ENCODE measurements around the gene TFDP2.
A peak's percentile ranks its signal among the peaks of the same experiment; 100 is the strongest.
"Not testable (repeated sequence)": the region's sequence is repeated elsewhere in the genome, so short reads cannot be mapped to it uniquely, and the experiment has no call there.

TFDP2 gene

GRCh38 chr3:142148792-142149672, at the start of gene TFDP2:
Gene TFDP2 (minus strand): TSS chr3:142149544. CDS start chr3:142101749, 47,795 bp downstream.
- peak; percentile 85 for DNase-seq (ENCODE audit: low spot score)

DNA sequence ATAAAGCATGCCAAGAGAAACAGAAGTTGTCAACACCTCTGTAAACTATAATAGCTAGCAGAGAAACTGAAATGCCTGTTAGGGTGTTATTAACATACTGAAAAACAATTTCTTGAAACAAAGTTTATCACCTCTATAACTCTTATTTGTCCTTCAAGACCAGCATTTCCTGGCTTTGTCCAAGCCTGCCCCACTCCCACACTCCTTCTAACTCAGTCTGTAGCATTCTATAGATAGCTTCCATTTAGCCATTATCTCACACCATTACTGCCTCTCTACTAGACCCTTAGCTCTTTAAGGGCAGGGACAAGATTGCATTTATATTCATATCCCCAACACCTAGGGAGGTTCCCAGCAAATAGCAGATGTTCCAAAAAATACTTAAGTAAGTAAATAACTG, 39.5 kb upstream of the TFDP2 start:
- DNase-seq (ENCODE audit: low spot score), result no peak

- DNase-seq (ENCODE audit: low spot score), result peak; percentile 22
Observed at GRCh38 chr3:142180761-142181362, 31.5 kb upstream of the TFDP2 start.

DNA sequence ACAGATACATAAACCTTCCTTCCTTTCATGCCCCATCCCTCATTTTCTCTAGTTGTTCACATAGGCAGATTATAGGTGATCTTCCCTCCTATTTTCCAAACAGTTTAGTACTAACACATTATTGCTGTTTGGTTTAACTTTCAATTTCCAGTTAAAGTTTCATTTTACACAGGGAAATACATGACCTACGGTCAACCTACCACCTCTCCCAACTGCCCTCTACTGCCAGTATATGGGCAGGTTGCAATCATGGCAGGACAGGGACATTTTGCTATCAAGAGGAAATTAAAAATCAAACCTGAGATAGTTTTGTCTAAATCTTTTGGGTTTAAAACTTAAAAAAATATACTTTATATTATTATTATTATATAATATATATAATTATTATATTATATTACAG, 26.1 kb upstream of the TFDP2 start:
- DNase-seq (ENCODE audit: low spot score), result no peak

- DNase-seq (ENCODE audit: low spot score), result no peak
Observed at GRCh38 chr3:142174559-142174958, 25.2 kb upstream of the TFDP2 start.

GRCh38 chr3:142168514-142168913, 19.2 kb upstream of the TFDP2 start:
- no peak for DNase-seq (ENCODE audit: low spot score)

DNA sequence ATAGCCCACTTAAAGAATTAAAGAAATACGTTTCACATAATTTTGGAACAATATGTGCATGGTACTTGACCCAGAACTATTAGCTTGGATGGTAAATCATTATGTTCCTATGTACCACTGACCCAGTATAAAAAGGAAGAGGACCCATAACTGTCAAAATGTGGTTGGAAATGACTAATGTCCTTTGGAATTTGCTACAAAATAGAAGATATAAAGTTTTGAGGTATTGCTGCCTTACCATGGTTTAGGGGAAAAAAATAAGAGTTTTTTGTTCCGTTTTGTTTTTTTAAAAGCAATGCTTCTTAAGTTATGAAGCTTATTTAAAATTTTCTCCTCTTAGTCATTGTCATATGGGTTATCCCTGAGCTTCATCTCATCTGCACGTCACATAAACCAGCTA, 15.8 kb upstream of the TFDP2 start:
- no peak for DNase-seq (ENCODE audit: low spot score)

- DNase-seq (ENCODE audit: low spot score), result no peak
Observed at GRCh38 chr3:142159083-142159740, 9.9 kb upstream of the TFDP2 start.

GRCh38 chr3:142154186-142154585, 4.8 kb upstream of the TFDP2 start:
- DNase-seq (ENCODE audit: low spot score), result no peak

DNA sequence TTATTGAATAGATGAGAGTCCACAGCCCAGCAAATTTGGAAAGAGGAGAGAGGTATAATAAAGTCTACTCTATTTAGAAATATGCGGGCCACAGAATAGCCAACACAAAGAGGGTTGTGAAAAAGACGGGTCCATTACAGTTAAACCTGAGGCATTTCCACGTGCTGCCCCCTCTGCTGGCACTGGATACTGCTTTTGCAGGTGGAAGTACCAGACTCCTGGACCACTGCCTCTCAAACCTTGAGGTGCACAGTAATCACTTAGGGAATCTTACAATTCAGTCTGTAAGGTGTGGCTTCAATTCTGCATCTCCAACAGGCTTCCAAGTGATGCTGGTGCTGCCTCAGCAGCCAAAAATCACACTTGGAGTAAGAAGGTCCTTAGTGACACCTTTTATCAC, 3.0 kb upstream of the TFDP2 start:
- DNase-seq (ENCODE audit: low spot score), result no peak

- no peak for DNase-seq (ENCODE audit: low spot score)
Observed at GRCh38 chr3:142151828-142152227, 2.5 kb upstream of the TFDP2 start.

GRCh38 chr3:142151240-142151639, 1.9 kb upstream of the TFDP2 start:
- DNase-seq (ENCODE audit: low spot score), result no peak

DNA sequence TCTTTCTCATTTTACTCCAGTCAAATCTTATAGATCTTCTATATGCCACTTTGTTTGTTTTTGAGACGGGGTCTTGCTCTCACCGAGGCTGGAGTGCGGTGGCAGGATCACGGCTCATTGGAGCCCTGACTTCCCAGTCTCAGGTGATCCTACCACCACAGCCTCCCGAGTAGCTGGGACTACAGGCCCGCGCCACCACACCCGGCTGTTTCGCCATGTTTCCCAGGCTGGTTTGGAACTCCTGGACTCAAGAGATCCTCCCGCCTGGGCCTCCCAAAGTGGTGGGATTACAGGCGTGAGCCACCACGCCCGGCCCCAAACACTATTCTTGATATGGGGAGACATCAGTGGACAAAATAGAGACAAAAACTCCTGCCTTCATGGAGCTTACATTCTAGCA, 927 bp upstream of the TFDP2 start:
- no peak for DNase-seq (ENCODE audit: low spot score)

- DNase-seq (ENCODE audit: low spot score), result no peak
Observed at GRCh38 chr3:142149673-142149992, 289 bp upstream of the TFDP2 start.

DNA sequence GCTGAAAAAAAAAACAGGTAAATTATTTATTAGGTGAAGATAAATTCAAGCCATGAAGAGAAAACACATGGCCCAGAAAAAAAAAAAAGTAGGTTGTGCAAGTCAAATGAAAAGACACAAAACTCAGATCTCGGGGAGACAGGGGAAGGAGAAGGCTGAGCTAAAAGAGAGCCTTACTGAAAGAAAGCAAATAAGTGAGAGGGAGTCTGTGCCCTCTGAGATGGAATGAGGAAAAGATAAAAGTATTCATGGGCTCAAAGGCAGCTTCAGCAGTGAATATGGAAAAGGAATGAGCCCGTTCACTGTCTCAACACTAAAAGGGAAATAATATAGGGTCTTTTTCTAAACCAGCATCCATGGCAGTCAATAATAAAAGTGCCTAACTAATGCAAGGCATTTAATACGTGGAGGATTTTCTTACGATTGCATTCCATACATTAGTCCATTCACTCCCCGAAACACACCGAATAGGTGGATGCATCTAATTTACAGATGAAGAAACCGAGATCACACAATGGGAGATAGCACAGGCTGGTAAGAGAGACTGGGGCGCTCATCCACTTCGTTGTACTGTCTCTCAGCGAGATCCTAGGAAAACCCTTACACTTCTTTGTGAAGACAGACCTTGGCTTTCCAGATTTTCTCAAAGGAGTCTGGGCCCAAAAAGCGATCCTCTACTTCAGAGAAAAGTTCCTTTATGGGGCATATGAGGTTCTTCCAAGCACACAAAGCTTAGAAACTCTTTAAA, 1.1 kb downstream of the TFDP2 start:
- no peak for DNase-seq (ENCODE audit: low spot score)

GRCh38 chr3:142144587-142144986, 4.8 kb downstream of the TFDP2 start:
- not testable (repeated sequence) for DNase-seq (ENCODE audit: low spot score)

DNA sequence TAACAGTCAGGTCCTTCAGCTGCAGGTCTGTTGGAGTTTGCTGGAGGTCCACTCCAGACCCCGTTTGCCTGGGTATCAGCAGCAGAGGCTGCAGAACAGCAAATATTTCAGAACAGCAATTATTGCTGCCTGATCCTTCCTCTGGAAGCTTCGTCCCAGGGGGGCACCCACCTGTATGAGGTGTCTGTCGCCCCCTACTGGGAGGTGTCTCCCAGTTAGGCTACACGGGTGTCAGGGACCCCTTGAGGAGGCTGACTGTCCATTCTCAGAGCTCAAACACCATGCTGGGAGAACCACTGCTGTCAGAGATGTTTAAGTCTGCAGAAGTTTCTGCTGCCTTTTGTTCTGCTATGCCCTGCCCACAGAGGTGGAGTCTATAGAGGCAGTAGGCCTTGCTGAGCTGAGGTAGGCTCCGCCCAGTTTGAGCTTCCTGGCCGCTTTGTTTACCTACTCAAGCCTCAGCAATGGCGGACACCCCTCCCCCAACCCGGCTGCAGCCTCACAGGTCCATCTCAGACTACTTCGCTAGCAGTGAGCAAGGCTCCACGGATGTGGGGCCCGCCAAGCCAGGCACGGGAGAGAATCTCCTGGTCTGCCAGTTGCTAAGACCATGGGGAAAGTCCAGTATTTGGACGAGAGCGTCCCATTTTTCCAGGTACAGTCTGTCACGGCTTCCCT, 8.6 kb downstream of the TFDP2 start:
- DNase-seq (ENCODE audit: low spot score), result not testable (repeated sequence)

- DNase-seq (ENCODE audit: low spot score), result not testable (repeated sequence)
Observed at GRCh38 chr3:142137089-142137488, 12.3 kb downstream of the TFDP2 start.

DNA sequence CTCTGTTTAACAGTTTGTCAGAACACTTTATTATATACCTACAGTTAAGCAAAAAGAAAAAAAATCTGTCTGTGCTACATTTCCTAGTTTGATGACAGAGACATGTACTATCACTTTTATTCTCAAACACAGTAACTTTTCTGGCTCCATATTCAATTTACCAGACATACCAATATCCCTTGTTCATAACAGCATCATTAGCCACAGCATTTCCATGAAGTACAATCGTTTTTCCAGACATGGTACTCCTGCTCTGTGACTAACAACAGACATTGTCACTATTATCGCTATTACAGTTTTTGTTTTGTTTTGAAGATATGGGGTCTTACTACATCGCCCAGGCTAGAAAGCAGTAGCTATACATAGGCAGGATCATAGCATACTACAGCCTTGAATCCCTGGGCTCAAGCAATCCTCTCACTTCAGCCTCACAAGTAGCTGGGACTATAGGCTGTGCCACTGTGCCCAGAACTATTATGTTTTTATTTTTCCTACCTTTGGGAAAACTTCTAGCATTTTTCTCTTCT, 14.5 kb downstream of the TFDP2 start:
- DNase-seq (ENCODE audit: low spot score), result no peak

- no peak for DNase-seq (ENCODE audit: low spot score)
Observed at GRCh38 chr3:142129516-142130171, 19.7 kb downstream of the TFDP2 start.

All from COLO829 (cell line).